Adrenal gland (tissue), 19 donors: ENCODE data around the gene CALCOCO2. TPM values are rescaled to one million over a fixed set of nuclear protein-coding genes. Genes with fewer than 3 reads are reported as not detected.

Experiments
- DNase-seq, 7 donors: peaks; one replicate each; pipeline ENCODE4 v3.0.0-alpha.2; 2019 to 2020
- H3K27ac ChIP-seq, 5 donors: fragments of 200-600 bp; sonication (generic) in 4 of 5; 1 replicate in 3 of 5; 2 replicates in 2 of 5; pipeline versions ENCODE4 v1.5.1 to v1.8.0; 2016 to 2020; ENCODE audit warnings: mild to moderate bottlenecking in 1 of 5
- H3K27me3 ChIP-seq: fragments of 200-600 bp; 2 replicates; pipeline ENCODE4 v1.8.0; 2021
- H3K36me3 ChIP-seq, 2 donors: fragments of 200-600 bp; replicated peaks in 1 of 2; 1 replicate in 1 of 2; 2 replicates in 1 of 2; pipeline versions ENCODE4 v1.5.1 to v1.8.0; 2018 to 2022
- H3K4me1 ChIP-seq, 2 donors: fragments of 200-600 bp; replicated peaks in 1 of 2; 1 replicate in 1 of 2; 2 replicates in 1 of 2; pipeline versions ENCODE4 v1.5.1 to v1.8.0; 2018 to 2021
- H3K4me3 ChIP-seq, 4 donors: fragments of 200-600 bp; sonication (generic) in 3 of 4; one replicate each; pipeline ENCODE4 v1.5.1; 2016 to 2018
- H3K9me3 ChIP-seq, 3 donors: fragments of 200-600 bp; sonication (generic) in 1 of 3; replicated peaks in 1 of 3; 1 replicate in 2 of 3; 2 replicates in 1 of 3; pipeline versions ENCODE4 v1.5.1 to v1.8.0; 2016 to 2021
- POLR2A ChIP-seq, 2 donors: fragments of 450-650 bp; IDR thresholded peaks; one replicate each; pipeline ENCODE4 v1.6.1; 2017; ENCODE audit warnings: antibody characterized with exemption in 2 of 2, mild to moderate bottlenecking in 2 of 2, moderate library complexity in 1 of 2
- WGBS, 4 donors: extraction: QIAGEN DNeasy Blood & Tissue Kit in 2 of 4; methylation state at CpG; one replicate each; pipeline versions ENCODE4 v1.1.5 to v1.1.7; 2013 to 2017; 5-methylcytosine and 5-hydroxymethylcytosine counted together
- intact Hi-C, 2 donors: fragments of 100-400 bp; cut with DNase I; formaldehyde crosslinking; loops; one replicate each; pipeline versions ENCODE4 v1.14.1 to v1.15.0; 2022 to 2023
- long read RNA-seq, 10 donors: library from polyadenylated mRNA in 3 of 10; unstranded in 2 of 10; stranded (forward) in 1 of 10; transcript quantifications; one replicate each; pipeline ENCODE4 v2.0.0 and lab custom pipeline, GENCODE V29; 2021 to 2026
- polyA plus RNA-seq, 3 donors: library from polyadenylated mRNA; stranded (reverse); fragments of 200-250 nt in 2 of 3; fragments of 350-450 nt in 1 of 3; fragmentation: Illumina TruSeq in 1 of 3; extraction: RNeasy Lipid Tissue Mini Kit (QIAGEN cat#74804) in 1 of 3; gene quantifications; one replicate each; pipeline ENCODE4 v1.2.3, GENCODE V29; 2013 to 2014
- total RNA-seq, 9 donors: library from RNA; depleted of rRNA in 4 of 9; stranded (reverse); fragments of >200 nt in 4 of 9; fragments of 120-200 nt in 1 of 9; fragmentation: NEBNext Ultra II Directional in 1 of 9; extraction: Animal tissue kit (Norgen Biotek cat#: 25700) in 1 of 9; gene quantifications; one replicate each; pipeline versions ENCODE4 v1.1.0 to v1.2.4, GENCODE V29; 2013 to 2023
- TF ChIP-seq, protein P1 (sequence below), 6 experiments: fragments of 450-650 bp in 4 of 6; fragments of 200-600 bp in 2 of 6; sonication (generic) in 1 of 6; IDR thresholded peaks; 1 replicate in 5 of 6; 2 replicates in 1 of 6; pipeline versions ENCODE4 v1.5.1 to v1.8.0; 2016 to 2021; ENCODE audit warnings: antibody characterized with exemption in 6 of 6, mild to moderate bottlenecking in 2 of 6, moderate library complexity in 1 of 6
- donor health status: healthy with polysubstance abuse.
- donor health status: Bipolar disorder and iron deficiency.
- donor health status: DM: yes; HTN: yes; CAD: no.
- donor health status: DM: no; HTN: no; CAD: no.
- donor health status: DM: no; HTN: no; CAD: no.
- donor health status: DM: yes; HTN: yes; CAD: no.

Gene CALCOCO2
- total RNA-seq (100 to 1,000 TPM in 7 of 9 donors, 10 to 100 TPM in 2; 37.7 to 163 (median 138) TPM), polyA plus RNA-seq (100 to 1,000 TPM in 1 of 3 donors, 10 to 100 TPM in 2; 44.5 to 199 (median 61.9) TPM)
- long read RNA-seq, donor 1, transcript CALCOCO2-201 (13 exons, 3,682 nt), result major isoform, 13 of 19 reads
- long read RNA-seq, donor 1, partial matches to known transcripts, result 5 of 19 reads
- long read RNA-seq, donor 1, other reads (novel, unspliced or antisense), result 0 of 19 reads
- long read RNA-seq, donor 2, transcript CALCOCO2-201 (13 exons, 3,682 nt), result major isoform, 9 of 20 reads
- long read RNA-seq, donor 2, partial matches to known transcripts, result 7 of 20 reads
- long read RNA-seq, donor 2, other reads (novel, unspliced or antisense), result 0 of 20 reads
- long read RNA-seq, donor 3, transcript CALCOCO2-201 (13 exons, 3,682 nt), result major isoform, 12 of 15 reads
- long read RNA-seq, donor 3, partial matches to known transcripts, result 0 of 15 reads
- long read RNA-seq, donor 3, other reads (novel, unspliced or antisense), result 0 of 15 reads
- long read RNA-seq, donor 4, transcript CALCOCO2-201 (13 exons, 3,682 nt), result major isoform, 84 of 112 reads
- long read RNA-seq, donor 4, partial matches to known transcripts, result 12 of 112 reads
- long read RNA-seq, donor 4, other reads (novel, unspliced or antisense), result 16 of 112 reads
- long read RNA-seq, donor 5, transcript CALCOCO2-201 (13 exons, 3,682 nt), result major isoform, 181 of 197 reads
- long read RNA-seq, donor 5, partial matches to known transcripts, result 4 of 197 reads
- long read RNA-seq, donor 5, other reads (novel, unspliced or antisense), result 11 of 197 reads
- long read RNA-seq, donor 6, transcript CALCOCO2-201 (13 exons, 3,682 nt), result major isoform, 34 of 57 reads
- long read RNA-seq, donor 6, partial matches to known transcripts, result 13 of 57 reads
- long read RNA-seq, donor 6, other reads (novel, unspliced or antisense), result 8 of 57 reads
- long read RNA-seq, donor 7, partial matches to known transcripts, result 0 of 5 reads
- long read RNA-seq, donor 7, other reads (novel, unspliced or antisense), result 0 of 5 reads
- long read RNA-seq, donor 8, transcript CALCOCO2-201 (13 exons, 3,682 nt), result major isoform, 9 of 12 reads
- long read RNA-seq, donor 8, partial matches to known transcripts, result 0 of 12 reads
- long read RNA-seq, donor 8, other reads (novel, unspliced or antisense), result 0 of 12 reads
- long read RNA-seq, donor 9, transcript CALCOCO2-201 (13 exons, 3,682 nt), result major isoform, 10 of 13 reads
- long read RNA-seq, donor 9, partial matches to known transcripts, result 0 of 13 reads
- long read RNA-seq, donor 9, other reads (novel, unspliced or antisense), result 0 of 13 reads
- long read RNA-seq, donor 10, transcript CALCOCO2-201 (13 exons, 3,682 nt), result major isoform, 7 of 7 reads
- long read RNA-seq, donor 10, partial matches to known transcripts, result 0 of 7 reads
- long read RNA-seq, donor 10, other reads (novel, unspliced or antisense), result 0 of 7 reads

- 0 to 2% (median 0%) methylated on average over 13 to 48 of the region's 48 CpGs for WGBS, 4 donors
- H3K27me3 ChIP-seq, result no peaks in the 10 kb centered on the region
- no peaks in the 10 kb centered on the region for H3K9me3 ChIP-seq
- H3K36me3 ChIP-seq, result no peaks in the 10 kb centered on the region
- peak within 1 kb of the TSS; percentile 58 to 99 (median 76) for H3K4me3 ChIP-seq
- peak; percentile 94 to 98 (median 96) for DNase-seq
- TF ChIP-seq, protein P1, sequence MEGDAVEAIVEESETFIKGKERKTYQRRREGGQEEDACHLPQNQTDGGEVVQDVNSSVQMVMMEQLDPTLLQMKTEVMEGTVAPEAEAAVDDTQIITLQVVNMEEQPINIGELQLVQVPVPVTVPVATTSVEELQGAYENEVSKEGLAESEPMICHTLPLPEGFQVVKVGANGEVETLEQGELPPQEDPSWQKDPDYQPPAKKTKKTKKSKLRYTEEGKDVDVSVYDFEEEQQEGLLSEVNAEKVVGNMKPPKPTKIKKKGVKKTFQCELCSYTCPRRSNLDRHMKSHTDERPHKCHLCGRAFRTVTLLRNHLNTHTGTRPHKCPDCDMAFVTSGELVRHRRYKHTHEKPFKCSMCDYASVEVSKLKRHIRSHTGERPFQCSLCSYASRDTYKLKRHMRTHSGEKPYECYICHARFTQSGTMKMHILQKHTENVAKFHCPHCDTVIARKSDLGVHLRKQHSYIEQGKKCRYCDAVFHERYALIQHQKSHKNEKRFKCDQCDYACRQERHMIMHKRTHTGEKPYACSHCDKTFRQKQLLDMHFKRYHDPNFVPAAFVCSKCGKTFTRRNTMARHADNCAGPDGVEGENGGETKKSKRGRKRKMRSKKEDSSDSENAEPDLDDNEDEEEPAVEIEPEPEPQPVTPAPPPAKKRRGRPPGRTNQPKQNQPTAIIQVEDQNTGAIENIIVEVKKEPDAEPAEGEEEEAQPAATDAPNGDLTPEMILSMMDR (IDR thresholded peaks at IDR 0.05), result peak in 1 of 6 experiments; percentile 22
- peak; percentile 79 to 93 for TF ChIP-seq POLR2A (IDR thresholded peaks at IDR 0.05)
- peaks cover 13 to 43% of the 10 kb centered on the region in 2 donors for H3K4me1 ChIP-seq
- peak within 1 kb of the TSS; percentile 95 to 98 (median 97) for H3K27ac ChIP-seq
- intact Hi-C loops, result no loop called here
Observed at GRCh38 chr17:48830840-48831548, at the start of gene CALCOCO2. TSS of gene CALCOCO2 (plus strand) at chr17:48831035. CDS start at chr17:48841708, 10,673 bp downstream.

GRCh38 chr17:48787828-48788227 is 43.0 kb upstream of the CALCOCO2 start:
- Histone ChIP-seq H3K9me3 (no peaks in the 10 kb centered on the region), H3K4me3 (no peak overlapping the region), H3K27ac (no peak overlapping the region), H3K36me3 (no peaks in the 10 kb centered on the region), H3K4me1 (no peaks in the 10 kb centered on the region), H3K27me3 (no peaks in the 10 kb centered on the region)
- DNase-seq, result no peak
- WGBS, 4 donors, result 53 to 71% (median 70%) methylated on average over 7 of the region's 7 CpGs
- intact Hi-C loops, result no loop called here
- no peak for TF ChIP-seq POLR2A (IDR thresholded peaks at IDR 0.05)
- TF ChIP-seq, protein P1 (IDR thresholded peaks at IDR 0.05), result no peak

GRCh38 chr17:48790607-48791127 is 40.2 kb upstream of the CALCOCO2 start:
- Histone ChIP-seq H3K9me3 (no peaks in the 10 kb centered on the region), H3K27ac (no peak overlapping the region), H3K27me3 (no peaks in the 10 kb centered on the region), H3K36me3 (no peaks in the 10 kb centered on the region), H3K4me1 (no peaks in the 10 kb centered on the region), H3K4me3 (no peak overlapping the region)
- intact Hi-C loops, result loop anchor here (5.0 kb wide), 3 partner anchors 63 to 113 kb away; partner anchors contain the start of genes HOXB13 (in 1 of the 2), PRAC1 (in 1 of the 2) and PRAC2 (in 1 of the 2)
- 31 to 44% (median 35%) methylated on average over 7 to 9 of the region's 9 CpGs for WGBS, 4 donors
- DNase-seq, result no peak
- TF ChIP-seq POLR2A (IDR thresholded peaks at IDR 0.05), result no peak
